Measurements from ENCODE around the gene PIGR.

DNA sequence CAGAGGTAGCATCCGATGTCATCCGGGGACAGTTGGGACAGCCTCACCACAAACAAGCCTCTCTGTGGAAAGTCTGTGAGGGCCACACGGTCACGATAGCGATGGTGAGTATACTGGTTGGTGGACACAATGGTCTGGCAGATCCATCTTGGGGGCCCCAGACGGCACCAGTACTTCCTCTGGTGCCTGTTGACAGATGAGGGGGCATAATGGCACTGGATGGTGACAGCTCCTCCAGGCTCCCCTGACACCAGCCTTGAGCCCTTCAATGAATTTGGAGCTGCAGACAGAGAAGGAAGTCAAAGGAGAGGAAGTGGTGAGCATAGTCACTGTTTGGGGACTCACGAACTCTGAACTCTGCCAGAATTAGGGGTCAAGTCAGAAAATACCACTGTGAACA is 16.0 kb upstream of the PIGR start:
- no peak for TF ChIP-seq EZH2 (IDR thresholded peaks at IDR 0.05; ENCODE audit: borderline replicate concordance, low read depth, low read length, severe bottlenecking)
- TF ChIP-seq, protein P1, sequence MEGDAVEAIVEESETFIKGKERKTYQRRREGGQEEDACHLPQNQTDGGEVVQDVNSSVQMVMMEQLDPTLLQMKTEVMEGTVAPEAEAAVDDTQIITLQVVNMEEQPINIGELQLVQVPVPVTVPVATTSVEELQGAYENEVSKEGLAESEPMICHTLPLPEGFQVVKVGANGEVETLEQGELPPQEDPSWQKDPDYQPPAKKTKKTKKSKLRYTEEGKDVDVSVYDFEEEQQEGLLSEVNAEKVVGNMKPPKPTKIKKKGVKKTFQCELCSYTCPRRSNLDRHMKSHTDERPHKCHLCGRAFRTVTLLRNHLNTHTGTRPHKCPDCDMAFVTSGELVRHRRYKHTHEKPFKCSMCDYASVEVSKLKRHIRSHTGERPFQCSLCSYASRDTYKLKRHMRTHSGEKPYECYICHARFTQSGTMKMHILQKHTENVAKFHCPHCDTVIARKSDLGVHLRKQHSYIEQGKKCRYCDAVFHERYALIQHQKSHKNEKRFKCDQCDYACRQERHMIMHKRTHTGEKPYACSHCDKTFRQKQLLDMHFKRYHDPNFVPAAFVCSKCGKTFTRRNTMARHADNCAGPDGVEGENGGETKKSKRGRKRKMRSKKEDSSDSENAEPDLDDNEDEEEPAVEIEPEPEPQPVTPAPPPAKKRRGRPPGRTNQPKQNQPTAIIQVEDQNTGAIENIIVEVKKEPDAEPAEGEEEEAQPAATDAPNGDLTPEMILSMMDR (IDR thresholded peaks at IDR 0.05; ENCODE audit: extremely low read depth in 1 of 2, insufficient read depth in 1 of 2, low read depth in 1 of 2, low read length in 2 of 2), result no peak
- no peak for TF ChIP-seq POLR2A (IDR thresholded peaks at IDR 0.05; ENCODE audit: low read depth, low read length)
- TF ChIP-seq, protein P2, sequence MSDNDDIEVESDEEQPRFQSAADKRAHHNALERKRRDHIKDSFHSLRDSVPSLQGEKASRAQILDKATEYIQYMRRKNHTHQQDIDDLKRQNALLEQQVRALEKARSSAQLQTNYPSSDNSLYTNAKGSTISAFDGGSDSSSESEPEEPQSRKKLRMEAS (IDR thresholded peaks at IDR 0.05; ENCODE audit: insufficient read depth, insufficient read length), result no peak
- no peak for TF ChIP-seq POLR2AphosphoS5 (IDR thresholded peaks at IDR 0.05; ENCODE audit: insufficient read depth, low read depth, low read length)
- TF ChIP-seq JUN (IDR thresholded peaks at IDR 0.05; ENCODE audit: borderline replicate concordance, insufficient read depth, insufficient read length, low read depth), result no peak
- TF ChIP-seq GATA2 (IDR thresholded peaks at IDR 0.05; ENCODE audit: insufficient read depth, insufficient read length, low read depth, low read length), result no peak
- no peak for TF ChIP-seq MYC (IDR thresholded peaks at IDR 0.05; ENCODE audit: low read depth, low read length)

All from endothelial cell of umbilical vein (primary cell).